GM10266 (cell line): ENCODE measurements around the gene GOT2.
A peak's percentile ranks its signal among the peaks of the same experiment; 100 is the strongest.
"Not testable (repeated sequence)": the region's sequence is repeated elsewhere in the genome, so short reads cannot be mapped to it uniquely, and the experiment has no call there.

Source experiments
- DNase-seq: peaks from one replicate; pipeline ENCODE4 v3.0.0; 2012; ENCODE audit errors: extremely low spot score
- CTCF ChIP-seq: IDR thresholded peaks from 2 replicates; pipeline ENCODE4 v1.5.1; 2012; ENCODE audit warnings: mild to moderate bottlenecking, low read depth; ENCODE audit not compliant: control insufficient read depth, insufficient read depth; ENCODE audit errors: missing control alignments

GOT2 gene

GRCh38 chr16:58665200-58665599 is 68.9 kb downstream of the GOT2 start:
- no peak for TF ChIP-seq CTCF
- DNase-seq: no peak

DNA sequence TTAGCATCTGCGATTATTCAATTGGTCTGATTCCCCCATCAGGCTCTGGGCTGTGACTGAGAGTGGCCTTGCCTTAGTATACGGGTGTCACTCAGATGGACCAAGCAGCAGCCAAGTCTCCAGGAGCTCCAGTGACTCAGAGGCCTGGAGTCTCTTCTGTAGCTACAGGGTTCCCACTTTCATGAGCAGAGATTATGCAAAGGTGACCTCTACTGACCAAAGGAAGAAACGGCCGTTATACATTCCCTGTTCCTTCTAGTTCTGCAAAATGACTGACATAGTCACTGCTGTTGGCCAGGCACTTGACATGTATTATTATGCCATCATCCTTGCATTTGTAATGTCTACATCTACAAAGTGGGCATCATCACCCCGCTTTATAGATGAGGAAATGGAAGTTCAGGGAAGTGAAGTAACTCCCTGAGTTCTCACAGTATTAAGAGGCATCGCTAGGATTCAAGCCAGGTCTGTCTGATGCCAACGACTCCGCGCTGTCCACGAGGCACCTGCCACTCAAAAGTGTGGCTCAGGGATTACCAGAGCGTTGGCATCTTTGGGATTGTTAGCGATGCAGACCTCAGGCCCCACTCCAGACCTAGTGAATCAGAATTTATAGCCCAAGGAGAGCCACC is 72.8 kb downstream of the GOT2 start:
- peak; percentile 71 for DNase-seq
- TF ChIP-seq CTCF: peak; percentile 75

- not testable (repeated sequence) for DNase-seq
Measured at GRCh38 chr16:58659911-58660310, 74.2 kb downstream of the GOT2 start.

GRCh38 chr16:58658796-58659211 is 75.3 kb downstream of the GOT2 start:
- DNase-seq: no peak
- no peak for TF ChIP-seq CTCF
